ENCODE results near the gene ARRDC5. TPM values are rescaled to one million over a fixed set of nuclear protein-coding genes. Genes with fewer than 3 reads are reported as not detected.
A peak's percentile ranks its signal among the peaks of the same experiment; 100 is the strongest.

Gene ARRDC5
- total and polyA plus RNA-seq, 2 of the 13 experiments (the other 11 are each of a cell fraction or from before 2014, with no cell fraction given) = not detected

GRCh38 chr19:4867534-4868285 lies 35.0 kb downstream of the ARRDC5 start, which contains the start of gene PLIN3 (continued):
- TF ChIP-seq RERE (CRISPR knock-in tag; IDR thresholded peaks at IDR 0.05; ENCODE audit: low read depth) = no peak
- no peak for TF ChIP-seq GABPA (IDR thresholded peaks at IDR 0.05; ENCODE audit: low read depth, low read length)
- peak; percentile 32; the same call in 1 of the 2 replicates for TF ChIP-seq GABPA (CRISPR knock-in tag; IDR thresholded peaks at IDR 0.05; ENCODE audit: low read depth)
- no peak for TF ChIP-seq NR1H2 (CRISPR knock-in tag; IDR thresholded peaks at IDR 0.05; ENCODE audit: borderline replicate concordance, low read depth)
- no peak for TF ChIP-seq ZNF253 (CRISPR knock-in tag; IDR thresholded peaks at IDR 0.05; ENCODE audit: borderline replicate concordance)
- TF ChIP-seq ZBTB21 (CRISPR knock-in tag; IDR thresholded peaks at IDR 0.05) = no peak
- TF ChIP-seq FOXJ3 (CRISPR knock-in tag; IDR thresholded peaks at IDR 0.05; ENCODE audit: borderline replicate concordance) = no peak
- TF ChIP-seq ZNF552 (CRISPR knock-in tag; IDR thresholded peaks at IDR 0.05; ENCODE audit: borderline replicate concordance) = no peak
- TF ChIP-seq BCLAF1 (IDR thresholded peaks at IDR 0.05) = no peak
- peak; percentile 65; the same call in 1 of the 2 replicates for TF ChIP-seq ZNF230 (CRISPR knock-in tag; IDR thresholded peaks at IDR 0.05)
- TF ChIP-seq ZNF609 (CRISPR knock-in tag; IDR thresholded peaks at IDR 0.05; ENCODE audit: borderline replicate concordance) = no peak
- no peak for TF ChIP-seq GLMP (CRISPR knock-in tag; IDR thresholded peaks at IDR 0.05; ENCODE audit: borderline replicate concordance)
